GM12878 (cell line): ENCODE results near the gene IFT122. TPM values are rescaled to one million over a fixed set of nuclear protein-coding genes. Genes with fewer than 3 reads are reported as not detected.

Experiments used
- ATAC-seq: fragments of 200-7000 bp; cut with Tn5 transposase; 3 replicates; pipeline ENCODE4 v1.9.1; 2020; ENCODE audit warnings: mild to moderate bottlenecking, moderate library complexity
- BruUV-seq: library from RNA; stranded (reverse); fragments of 400-500 nt; replicated peaks from 2 replicates; lab custom pipeline; 2021; lab: Mats Ljungman, UMichigan
- CTCF ChIA-PET: fragments of 300-600 bp; sonication (Branson Sonifier 250); formaldehyde crosslinking; extraction: SDS; loops from one replicate; lab custom pipeline; 2021; ENCODE audit warnings: inconsistent platforms; lab: Yijun Ruan, JAX
- POLR2A ChIA-PET: fragments of 350-600 bp; formaldehyde crosslinking; extraction: SDS; loops from one replicate; lab custom pipeline; 2021; ENCODE audit warnings: inconsistent platforms; lab: Charles Lee
- RAD21 ChIA-PET: fragments of 300-600 bp; sonication (Branson Sonifier 250); formaldehyde crosslinking; loops from one replicate; lab custom pipeline; 2023; ENCODE audit warnings: antibody characterized with exemption; ENCODE audit not compliant: unreplicated experiment; lab: Charles Lee
- SMC1A ChIA-PET: fragments of 300-600 bp; sonication (Branson Sonifier 250); formaldehyde crosslinking; loops from one replicate; lab custom pipeline; 2023; ENCODE audit not compliant: unreplicated experiment, uncharacterized antibody; lab: Charles Lee
- DNase-seq: peaks from one replicate; pipeline ENCODE4 v3.0.0-alpha.2; 2011; ENCODE audit warnings: low read depth, low spot score
- FAIRE-seq: peaks from 3 replicates; lab custom pipeline; 2011; peaks lifted over from hg19 to GRCh38; lab: Jason Lieb, UNC
- H2AFZ ChIP-seq: 2 replicates; pipeline ENCODE4 v1.6.0; 2011; ENCODE audit warnings: low read depth, low read length, control low read depth; ENCODE audit not compliant: control insufficient read depth
- H3K27ac ChIP-seq: 2 replicates; pipeline ENCODE4 v1.5.1; 2011; ENCODE audit warnings: control low read depth; ENCODE audit not compliant: control insufficient read depth, insufficient read depth
- H3K27me3 ChIP-seq, 2 experiments: replicated peaks in 1 of 2; 2 replicates each; pipeline versions ENCODE4 v1.6.0 to v1.6.1; 2011; ENCODE audit warnings: low read length in 1 of 2; ENCODE audit not compliant: control insufficient read depth in 2 of 2, insufficient read depth in 2 of 2
- H3K36me3 ChIP-seq, 2 experiments: 2 replicates each; pipeline ENCODE4 v1.5.1; 2011; ENCODE audit warnings: low read length in 1 of 2; ENCODE audit not compliant: control insufficient read depth in 2 of 2, insufficient read depth in 2 of 2
- H3K4me1 ChIP-seq: 2 replicates; pipeline ENCODE4 v1.6.1; 2011; ENCODE audit warnings: mild to moderate bottlenecking, low read length, moderate library complexity, mixed read lengths; ENCODE audit not compliant: control insufficient read depth, insufficient read depth
- H3K4me2 ChIP-seq: 2 replicates; pipeline ENCODE4 v1.6.0; 2011; ENCODE audit warnings: control low read depth; ENCODE audit not compliant: control insufficient read depth, insufficient read depth
- H3K4me3 ChIP-seq: fragments of 200-600 bp; sonication (generic); 2 replicates; pipeline ENCODE4 v1.5.1; 2016
- H3K79me2 ChIP-seq: 2 replicates; pipeline ENCODE4 v1.6.0; 2011; ENCODE audit warnings: low read length; ENCODE audit not compliant: control insufficient read depth, insufficient read depth
- H3K9ac ChIP-seq: 2 replicates; pipeline ENCODE4 v1.8.0; 2011; ENCODE audit warnings: low read length, control low read depth, mixed read lengths; ENCODE audit not compliant: control insufficient read depth, insufficient read depth
- H3K9me3 ChIP-seq: replicated peaks from 3 replicates; pipeline ENCODE4 v1.5.1; 2011; ENCODE audit warnings: mild to moderate bottlenecking, low read length; ENCODE audit not compliant: control insufficient read depth, insufficient read depth
- H4K20me1 ChIP-seq: 2 replicates; pipeline ENCODE4 v1.6.0; 2011; ENCODE audit not compliant: control insufficient read depth, insufficient read depth
- BHLHE40 ChIP-seq, 2 experiments: fragments of 450-650 bp in 1 of 2; IDR thresholded peaks; 2 replicates each; pipeline ENCODE4 v1.6.1; 2011 to 2017; ENCODE audit warnings: low read depth in 2 of 2, borderline replicate concordance in 1 of 2, improper control_type of control experiment in 1 of 2, low read length in 1 of 2, mild to moderate bottlenecking in 1 of 2
- CHD1 ChIP-seq: IDR thresholded peaks from 2 replicates; pipeline ENCODE4 v1.6.1; 2012; ENCODE audit warnings: low read depth, low read length, improper control_type of control experiment
- DPF2 ChIP-seq: fragments of 450-650 bp; IDR thresholded peaks from 2 replicates; pipeline ENCODE4 v1.6.1; 2017; ENCODE audit warnings: mild to moderate bottlenecking
- EGR1 ChIP-seq, 2 experiments: IDR thresholded peaks; 1 replicate in 1 of 2; 2 replicates in 1 of 2; pipeline ENCODE4 v1.6.1; 2011 to 2012; ENCODE audit warnings: low read depth in 2 of 2, low read length in 2 of 2, borderline replicate concordance in 1 of 2, mild to moderate bottlenecking in 1 of 2, moderate library complexity in 1 of 2
- EZH2 ChIP-seq: IDR thresholded peaks from 2 replicates; pipeline ENCODE4 v1.6.1; 2012; ENCODE audit warnings: low read depth, mild to moderate bottlenecking, control low read depth, inconsistent platforms, low read length, borderline replicate concordance; ENCODE audit not compliant: control insufficient read depth
- IKZF1 ChIP-seq: fragments of 450-650 bp; conservative IDR thresholded peaks from 2 replicates; pipeline ENCODE4 v1.6.1; 2017; ENCODE audit warnings: antibody characterized with exemption, mild to moderate bottlenecking
- NFIC ChIP-seq: IDR thresholded peaks from 2 replicates; pipeline ENCODE4 v1.6.1; 2012; ENCODE audit warnings: low read depth, mild to moderate bottlenecking, inconsistent platforms, low read length, moderate library complexity
- NFYA ChIP-seq: IDR thresholded peaks from 2 replicates; pipeline ENCODE4 v1.6.1; 2011; ENCODE audit warnings: low read depth, mild to moderate bottlenecking, low read length, improper control_type of control experiment, borderline replicate concordance
- PML ChIP-seq: IDR thresholded peaks from 2 replicates; pipeline ENCODE4 v1.6.1; 2012; ENCODE audit warnings: low read length, inconsistent platforms
- POLR2AphosphoS5 ChIP-seq: IDR thresholded peaks from 2 replicates; pipeline ENCODE4 v1.6.1; 2011; ENCODE audit warnings: mild to moderate bottlenecking, low read length, inconsistent platforms
- RB1 ChIP-seq: fragments of 450-650 bp; formaldehyde crosslinking; IDR thresholded peaks from 2 replicates; pipeline ENCODE4 v1.6.1; 2017; ENCODE audit warnings: mild to moderate bottlenecking, borderline replicate concordance
- SP1 ChIP-seq: IDR thresholded peaks from one replicate; pipeline ENCODE4 v1.6.1; 2011; ENCODE audit warnings: low read depth, low read length
- SREBF2 ChIP-seq: IDR thresholded peaks from 2 replicates; pipeline ENCODE4 v1.6.1; 2012; ENCODE audit warnings: mild to moderate bottlenecking, low read length
- STAT3 ChIP-seq: IDR thresholded peaks from 2 replicates; pipeline ENCODE4 v1.6.1; 2011; ENCODE audit warnings: low read depth, low read length, improper control_type of control experiment
- TCF12 ChIP-seq: IDR thresholded peaks from 2 replicates; pipeline ENCODE4 v1.6.1; 2011; ENCODE audit warnings: low read depth, mild to moderate bottlenecking, low read length
- ZBED1 ChIP-seq: IDR thresholded peaks from 2 replicates; pipeline ENCODE4 v1.6.1; 2016; ENCODE audit warnings: borderline replicate concordance
- ZNF274 ChIP-seq: IDR thresholded peaks from one replicate; pipeline ENCODE4 v1.8.0; 2011; ENCODE audit not compliant: insufficient read length, insufficient read depth
- WGBS: methylation state at CpG from one replicate; pipeline ENCODE4 v1.1.6; 2016; ENCODE audit warnings: low lambda C conversion rate; ENCODE audit not compliant: insufficient replicate concordance, insufficient coverage; ENCODE audit errors: missing lambda C conversion rate; 5-methylcytosine and 5-hydroxymethylcytosine counted together
- in situ Hi-C: fragments of 300-500 bp; cut with MboI; formaldehyde crosslinking; loops from 9 replicates; pipeline ENCODE4 v1.14.3; 2018; ENCODE audit warnings: mixed read lengths
- intact Hi-C: fragments of 100-400 bp; cut with micrococcal nuclease; formaldehyde crosslinking; loops from one replicate; pipeline ENCODE4 v1.14.2; 2022; ENCODE audit not compliant: unreplicated experiment
- polyA plus RNA-seq, 11 experiments: library from polyadenylated mRNA; depleted of rRNA in 4 of 11; unstranded in 6 of 11; stranded (reverse) in 5 of 11; fragments of >200 nt; fragmentation: Nextera tagmentation in 4 of 11; fragmentation: Illumina TruSeq in 1 of 11; extraction: Ambion mirVana in 4 of 11; extraction: Trizol in 1 of 11; gene quantifications; 1 replicate in 1 of 11; 2 replicates in 10 of 11; pipeline versions ENCODE4 v1.2.1 to v1.2.3, GENCODE V29; 2011 to 2016; ENCODE audit warnings: inconsistent platforms in 2 of 11, missing spikeins in 2 of 11, low read depth in 1 of 11
- total RNA-seq, 4 experiments: library from RNA; depleted of rRNA in 3 of 4; stranded (reverse); fragments of >200 nt in 3 of 4; fragmentation: Illumina TruSeq in 1 of 4; extraction: Trizol in 1 of 4; gene quantifications; 2 replicates each; pipeline versions ENCODE4 v1.2.1 to v1.2.3, GENCODE V29; 2013 to 2021
- TF ChIP-seq, protein P1 (sequence below): fragments of 450-650 bp; IDR thresholded peaks from 2 replicates; pipeline ENCODE4 v1.6.1; 2017; ENCODE audit warnings: mild to moderate bottlenecking
- TF ChIP-seq, protein P2 (sequence below): fragments of 450-650 bp; IDR thresholded peaks from 2 replicates; pipeline ENCODE4 v1.6.1; 2017; ENCODE audit warnings: antibody characterized with exemption, mild to moderate bottlenecking, moderate library complexity

The IFT122 gene
- total and polyA plus RNA-seq, 10 of the 15 experiments (the other 5 are each of a cell fraction or from before 2014, with no cell fraction given), result 1.8 to 19.2 (median 8.4) TPM

DNA sequence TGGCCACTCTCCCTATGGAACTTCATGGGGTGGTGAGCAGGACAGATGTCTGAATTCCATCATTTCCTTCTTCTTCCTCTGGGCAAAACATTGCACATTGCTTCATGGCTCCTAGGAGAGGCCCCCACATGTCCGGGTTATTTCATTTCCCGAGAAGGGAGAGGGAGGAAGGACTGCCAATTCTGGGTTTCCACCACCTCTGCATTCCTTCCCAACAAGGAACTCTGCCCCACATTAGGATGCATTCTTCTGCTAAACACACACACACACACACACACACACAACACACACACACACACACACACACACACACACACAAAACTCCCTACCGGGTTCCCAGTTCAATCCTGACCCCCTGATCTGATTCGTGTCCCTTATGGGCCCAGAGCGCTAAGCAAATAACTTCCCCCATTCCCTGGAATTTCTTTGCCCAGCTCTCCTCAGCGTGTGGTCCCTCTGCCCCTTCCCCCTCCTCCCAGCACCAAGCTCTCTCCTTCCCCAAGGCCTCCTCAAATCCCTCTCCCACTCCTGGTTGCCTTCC lies 90.3 kb downstream of the IFT122 start (continued):
- TF ChIP-seq IKZF1, result no peak
- TF ChIP-seq PML, result no peak
- TF ChIP-seq EZH2, result no peak
- TF ChIP-seq NFYA, result no peak

DNA sequence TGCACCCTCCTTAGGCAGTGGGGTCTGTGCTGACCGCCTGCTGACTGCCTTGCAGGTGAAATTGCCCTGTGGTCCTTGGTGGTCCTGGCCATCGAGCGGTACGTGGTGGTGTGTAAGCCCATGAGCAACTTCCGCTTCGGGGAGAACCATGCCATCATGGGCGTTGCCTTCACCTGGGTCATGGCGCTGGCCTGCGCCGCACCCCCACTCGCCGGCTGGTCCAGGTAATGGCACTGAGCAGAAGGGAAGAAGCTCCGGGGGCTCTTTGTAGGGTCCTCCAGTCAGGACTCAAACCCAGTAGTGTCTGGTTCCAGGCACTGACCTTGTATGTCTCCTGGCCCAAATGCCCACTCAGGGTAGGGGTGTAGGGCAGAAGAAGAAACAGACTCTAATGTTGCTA lies 90.8 kb downstream of the IFT122 start:
- Histone ChIP-seq H3K9ac (no peak overlapping the region), H3K4me1 (peaks cover 7% of the 10 kb centered on the region), H2AFZ (no peak overlapping the region), H3K9me3 (no peaks in the 10 kb centered on the region), H4K20me1 (no peaks in the 10 kb centered on the region), H3K79me2 (no peaks in the 10 kb centered on the region), H3K4me2 (no peak overlapping the region), H3K27me3 (no peaks in the 10 kb centered on the region), H3K4me3 (no peak overlapping the region), H3K27ac (no peak overlapping the region), H3K36me3 (no peaks in the 10 kb centered on the region)
- FAIRE-seq (no peak), DNase-seq (no peak), ATAC-seq (no peak)
- ChIA-PET RAD21 (no interaction called here), POLR2A (interaction anchor here (0.8 kb wide), 1 partner anchor 11 kb away, joined by 4 read pairs; no protein-coding TSS in a partner anchor), SMC1A (no interaction called here), CTCF (no interaction called here)
- BruUV-seq, result no TSS peak
- WGBS, result 82% methylated on average over 12 of the region's 13 CpGs
- intact Hi-C loops, result no loop called here
- in situ Hi-C loops, result no loop called here
- TF ChIP-seq DPF2, result no peak
- TF ChIP-seq, protein P1, sequence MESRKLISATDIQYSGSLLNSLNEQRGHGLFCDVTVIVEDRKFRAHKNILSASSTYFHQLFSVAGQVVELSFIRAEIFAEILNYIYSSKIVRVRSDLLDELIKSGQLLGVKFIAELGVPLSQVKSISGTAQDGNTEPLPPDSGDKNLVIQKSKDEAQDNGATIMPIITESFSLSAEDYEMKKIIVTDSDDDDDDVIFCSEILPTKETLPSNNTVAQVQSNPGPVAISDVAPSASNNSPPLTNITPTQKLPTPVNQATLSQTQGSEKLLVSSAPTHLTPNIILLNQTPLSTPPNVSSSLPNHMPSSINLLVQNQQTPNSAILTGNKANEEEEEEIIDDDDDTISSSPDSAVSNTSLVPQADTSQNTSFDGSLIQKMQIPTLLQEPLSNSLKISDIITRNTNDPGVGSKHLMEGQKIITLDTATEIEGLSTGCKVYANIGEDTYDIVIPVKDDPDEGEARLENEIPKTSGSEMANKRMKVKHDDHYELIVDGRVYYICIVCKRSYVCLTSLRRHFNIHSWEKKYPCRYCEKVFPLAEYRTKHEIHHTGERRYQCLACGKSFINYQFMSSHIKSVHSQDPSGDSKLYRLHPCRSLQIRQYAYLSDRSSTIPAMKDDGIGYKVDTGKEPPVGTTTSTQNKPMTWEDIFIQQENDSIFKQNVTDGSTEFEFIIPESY, result no peak
- TF ChIP-seq ZBED1, result no peak
- TF ChIP-seq POLR2AphosphoS5, result no peak
- TF ChIP-seq, protein P2, sequence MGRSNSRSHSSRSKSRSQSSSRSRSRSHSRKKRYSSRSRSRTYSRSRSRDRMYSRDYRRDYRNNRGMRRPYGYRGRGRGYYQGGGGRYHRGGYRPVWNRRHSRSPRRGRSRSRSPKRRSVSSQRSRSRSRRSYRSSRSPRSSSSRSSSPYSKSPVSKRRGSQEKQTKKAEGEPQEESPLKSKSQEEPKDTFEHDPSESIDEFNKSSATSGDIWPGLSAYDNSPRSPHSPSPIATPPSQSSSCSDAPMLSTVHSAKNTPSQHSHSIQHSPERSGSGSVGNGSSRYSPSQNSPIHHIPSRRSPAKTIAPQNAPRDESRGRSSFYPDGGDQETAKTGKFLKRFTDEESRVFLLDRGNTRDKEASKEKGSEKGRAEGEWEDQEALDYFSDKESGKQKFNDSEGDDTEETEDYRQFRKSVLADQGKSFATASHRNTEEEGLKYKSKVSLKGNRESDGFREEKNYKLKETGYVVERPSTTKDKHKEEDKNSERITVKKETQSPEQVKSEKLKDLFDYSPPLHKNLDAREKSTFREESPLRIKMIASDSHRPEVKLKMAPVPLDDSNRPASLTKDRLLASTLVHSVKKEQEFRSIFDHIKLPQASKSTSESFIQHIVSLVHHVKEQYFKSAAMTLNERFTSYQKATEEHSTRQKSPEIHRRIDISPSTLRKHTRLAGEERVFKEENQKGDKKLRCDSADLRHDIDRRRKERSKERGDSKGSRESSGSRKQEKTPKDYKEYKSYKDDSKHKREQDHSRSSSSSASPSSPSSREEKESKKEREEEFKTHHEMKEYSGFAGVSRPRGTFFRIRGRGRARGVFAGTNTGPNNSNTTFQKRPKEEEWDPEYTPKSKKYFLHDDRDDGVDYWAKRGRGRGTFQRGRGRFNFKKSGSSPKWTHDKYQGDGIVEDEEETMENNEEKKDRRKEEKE, result no peak
- no peak for TF ChIP-seq NFIC
- TF ChIP-seq TCF12, result no peak
- TF ChIP-seq PML, result no peak
- no peak for TF ChIP-seq EGR1 (IDR thresholded peaks at IDR 0.05; ENCODE audit: borderline replicate concordance in 1 of 2, low read depth in 2 of 2, low read length in 2 of 2)
- no peak for TF ChIP-seq CHD1
- no peak for TF ChIP-seq RB1
- TF ChIP-seq SP1, result no peak
- TF ChIP-seq BHLHE40 (IDR thresholded peaks at IDR 0.05; ENCODE audit: borderline replicate concordance in 1 of 2, low read depth in 2 of 2, low read length in 1 of 2), result no peak
- no peak for TF ChIP-seq STAT3
- TF ChIP-seq ZNF274, result no peak
- TF ChIP-seq SREBF2, result no peak
